ENCODE measurements around the gene MKRN2.
"Not testable (repeated sequence)": the region's sequence is repeated elsewhere in the genome, so short reads cannot be mapped to it uniquely, and the experiment has no call there.

DNA sequence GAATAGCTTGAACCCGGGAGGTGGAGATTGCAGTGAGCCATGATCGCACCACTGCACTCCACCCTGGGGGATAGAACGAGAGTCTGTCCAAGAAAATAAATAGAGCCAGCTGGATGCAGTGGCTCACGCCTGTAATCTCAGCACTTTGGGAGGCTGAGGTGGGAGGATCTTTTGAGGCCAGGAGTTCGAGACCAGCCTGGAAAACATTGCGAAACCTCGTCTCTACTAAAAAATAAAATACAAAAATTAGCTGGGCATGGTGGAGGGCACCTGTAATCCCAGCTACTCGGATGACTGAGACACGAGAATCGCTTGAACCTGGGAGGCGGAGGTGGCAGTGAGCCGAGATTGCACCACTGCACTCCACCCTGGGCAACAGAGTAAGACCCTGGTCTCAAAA, 13.4 kb upstream of the MKRN2 start:
- TF ChIP-seq, protein P1, sequence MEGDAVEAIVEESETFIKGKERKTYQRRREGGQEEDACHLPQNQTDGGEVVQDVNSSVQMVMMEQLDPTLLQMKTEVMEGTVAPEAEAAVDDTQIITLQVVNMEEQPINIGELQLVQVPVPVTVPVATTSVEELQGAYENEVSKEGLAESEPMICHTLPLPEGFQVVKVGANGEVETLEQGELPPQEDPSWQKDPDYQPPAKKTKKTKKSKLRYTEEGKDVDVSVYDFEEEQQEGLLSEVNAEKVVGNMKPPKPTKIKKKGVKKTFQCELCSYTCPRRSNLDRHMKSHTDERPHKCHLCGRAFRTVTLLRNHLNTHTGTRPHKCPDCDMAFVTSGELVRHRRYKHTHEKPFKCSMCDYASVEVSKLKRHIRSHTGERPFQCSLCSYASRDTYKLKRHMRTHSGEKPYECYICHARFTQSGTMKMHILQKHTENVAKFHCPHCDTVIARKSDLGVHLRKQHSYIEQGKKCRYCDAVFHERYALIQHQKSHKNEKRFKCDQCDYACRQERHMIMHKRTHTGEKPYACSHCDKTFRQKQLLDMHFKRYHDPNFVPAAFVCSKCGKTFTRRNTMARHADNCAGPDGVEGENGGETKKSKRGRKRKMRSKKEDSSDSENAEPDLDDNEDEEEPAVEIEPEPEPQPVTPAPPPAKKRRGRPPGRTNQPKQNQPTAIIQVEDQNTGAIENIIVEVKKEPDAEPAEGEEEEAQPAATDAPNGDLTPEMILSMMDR (IDR thresholded peaks at IDR 0.05) = not testable (repeated sequence)
- not testable (repeated sequence) for TF ChIP-seq POLR2A (IDR thresholded peaks at IDR 0.05)

Data from thyroid gland (tissue), 4 donors.